CD8-positive, alpha-beta memory T cell (primary cell): ENCODE data around the gene C1QTNF8. TPM values are rescaled to one million over a fixed set of nuclear protein-coding genes. Genes with fewer than 3 reads are reported as not detected.

Experiments
- CTCF ChIA-PET: fragments of 350-600 bp; sonication (Branson Sonifier 250); formaldehyde crosslinking; loops from one replicate; lab custom pipeline; 2021; ENCODE audit warnings: antibody characterized with exemption; lab: Charles Lee
- POLR2A ChIA-PET: fragments of 350-600 bp; sonication (Branson Sonifier 250); formaldehyde crosslinking; loops from one replicate; lab custom pipeline; 2021; ENCODE audit warnings: antibody characterized with exemption; lab: Charles Lee
- DNase-seq, 5 donors: peaks; one replicate each; pipeline versions ENCODE4 v3.0.0 to v3.0.0-alpha.2; 2020 to 2022; ENCODE audit warnings: mixed read lengths in 1 of 5
- H3K27ac ChIP-seq: one replicate; pipeline ENCODE4 v1.7.0; 2013; ENCODE audit warnings: low read depth, mild to moderate bottlenecking, low read length, moderate library complexity
- H3K27me3 ChIP-seq: 2 replicates; pipeline ENCODE4 v1.7.0; 2013; ENCODE audit warnings: low read length, mild to moderate bottlenecking; ENCODE audit not compliant: insufficient read depth, poor library complexity, severe bottlenecking
- H3K36me3 ChIP-seq: 2 replicates; pipeline ENCODE4 v1.7.0; 2013; ENCODE audit warnings: mild to moderate bottlenecking, low read length, moderate library complexity; ENCODE audit not compliant: insufficient read depth
- H3K4me1 ChIP-seq: 2 replicates; pipeline ENCODE4 v1.7.0; 2013; ENCODE audit warnings: mild to moderate bottlenecking, low read length, moderate library complexity; ENCODE audit not compliant: insufficient read depth
- H3K4me3 ChIP-seq: 2 replicates; pipeline ENCODE4 v1.7.0; 2013; ENCODE audit warnings: mild to moderate bottlenecking, low read length
- H3K9me3 ChIP-seq: 2 replicates; pipeline ENCODE4 v1.7.0; 2013; ENCODE audit warnings: mild to moderate bottlenecking, low read length
- H3K27ac Mint-ChIP-seq, 8 donors: one replicate each; pipeline ENCODE4 v1.8.0; 2020 to 2021; ENCODE audit warnings: mixed read lengths in 8 of 8, mild to moderate bottlenecking in 6 of 8, inconsistent platforms in 3 of 8, moderate library complexity in 3 of 8
- H3K27me3 Mint-ChIP-seq, 2 donors: one replicate each; pipeline ENCODE4 v1.8.0; 2020 to 2021; ENCODE audit warnings: mixed read lengths in 2 of 2, mild to moderate bottlenecking in 1 of 2, moderate library complexity in 1 of 2
- H3K36me3 Mint-ChIP-seq, 3 donors: one replicate each; pipeline ENCODE4 v1.8.0; 2020 to 2021; ENCODE audit warnings: mixed read lengths in 3 of 3, inconsistent platforms in 1 of 3, mild to moderate bottlenecking in 1 of 3
- H3K4me1 Mint-ChIP-seq, 3 donors: one replicate each; pipeline ENCODE4 v1.8.0; 2020 to 2021; ENCODE audit warnings: mixed read lengths in 3 of 3, inconsistent platforms in 1 of 3, mild to moderate bottlenecking in 1 of 3
- H3K4me3 Mint-ChIP-seq, 7 donors: one replicate each; pipeline ENCODE4 v1.8.0; 2020 to 2021; ENCODE audit warnings: mixed read lengths in 7 of 7, mild to moderate bottlenecking in 6 of 7, moderate library complexity in 4 of 7, inconsistent platforms in 2 of 7
- H3K9me3 Mint-ChIP-seq, 5 donors: one replicate each; pipeline ENCODE4 v1.8.0; 2020 to 2022; ENCODE audit warnings: mixed read lengths in 5 of 5, mild to moderate bottlenecking in 3 of 5, moderate library complexity in 2 of 5, inconsistent platforms in 1 of 5
- polyA plus RNA-seq: library from polyadenylated mRNA; unstranded; fragments of 300-500 nt; fragmentation: Illumina TruSeq; gene quantifications from one replicate; pipeline ENCODE4 v1.2.3, GENCODE V29; 2021
- total RNA-seq, 2 experiments: library from RNA; stranded (reverse); gene quantifications; one replicate each; pipeline ENCODE4 v1.2.3, GENCODE V29; 2021

The C1QTNF8 gene
- total and polyA plus RNA-seq, 3 experiments from 2014 or later: not detected

DNA sequence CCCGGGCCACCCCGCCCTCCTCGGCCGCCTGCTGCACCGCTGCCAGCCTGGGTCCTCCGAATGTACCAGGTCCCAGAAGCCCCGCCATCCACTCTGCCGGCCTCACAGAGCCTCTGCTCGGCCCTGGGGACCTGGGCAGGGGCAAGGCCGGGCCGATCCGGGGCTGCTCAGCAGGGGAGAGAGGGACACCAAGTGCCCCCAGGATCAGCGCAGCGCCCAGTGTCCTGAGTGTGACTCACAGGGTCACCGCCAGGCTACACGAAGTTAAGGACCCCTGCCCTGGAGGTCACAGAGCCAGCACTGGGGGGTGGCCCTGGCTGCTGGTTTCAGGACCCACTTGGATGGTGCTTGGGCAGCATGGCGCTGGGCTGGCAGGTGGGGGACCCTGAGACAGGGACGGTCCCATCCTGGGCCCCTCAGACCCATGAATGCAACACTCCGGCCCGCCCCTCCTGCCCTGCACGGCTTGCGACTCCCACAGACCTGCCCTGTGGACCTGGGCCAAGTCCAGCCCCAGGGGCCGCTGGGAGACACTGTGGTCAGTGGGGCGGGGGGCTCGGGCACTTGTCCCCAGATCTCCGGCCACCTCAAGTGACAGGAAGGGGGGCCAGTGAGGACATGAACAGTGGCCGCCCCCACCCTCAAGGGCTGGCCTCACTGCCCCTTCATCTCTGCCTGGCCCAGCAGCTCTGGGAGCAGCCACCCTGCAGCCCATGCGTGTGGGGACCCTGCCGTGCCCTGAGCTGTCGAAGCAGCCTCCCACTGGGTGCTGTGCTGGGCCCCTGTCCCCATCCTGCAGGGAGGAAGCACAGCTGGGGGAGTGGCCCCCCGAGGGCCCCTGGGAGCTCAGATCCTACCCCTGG, 46.7 kb downstream of the C1QTNF8 start:
- no peak overlapping the region for H3K27ac Mint-ChIP-seq
- H3K4me3 Mint-ChIP-seq: no peak overlapping the region
- CTCF ChIA-PET: interaction anchor here (2.5 kb wide), 1 partner anchor 8 kb away, joined by 9 read pairs; no protein-coding TSS in a partner anchor

DNA sequence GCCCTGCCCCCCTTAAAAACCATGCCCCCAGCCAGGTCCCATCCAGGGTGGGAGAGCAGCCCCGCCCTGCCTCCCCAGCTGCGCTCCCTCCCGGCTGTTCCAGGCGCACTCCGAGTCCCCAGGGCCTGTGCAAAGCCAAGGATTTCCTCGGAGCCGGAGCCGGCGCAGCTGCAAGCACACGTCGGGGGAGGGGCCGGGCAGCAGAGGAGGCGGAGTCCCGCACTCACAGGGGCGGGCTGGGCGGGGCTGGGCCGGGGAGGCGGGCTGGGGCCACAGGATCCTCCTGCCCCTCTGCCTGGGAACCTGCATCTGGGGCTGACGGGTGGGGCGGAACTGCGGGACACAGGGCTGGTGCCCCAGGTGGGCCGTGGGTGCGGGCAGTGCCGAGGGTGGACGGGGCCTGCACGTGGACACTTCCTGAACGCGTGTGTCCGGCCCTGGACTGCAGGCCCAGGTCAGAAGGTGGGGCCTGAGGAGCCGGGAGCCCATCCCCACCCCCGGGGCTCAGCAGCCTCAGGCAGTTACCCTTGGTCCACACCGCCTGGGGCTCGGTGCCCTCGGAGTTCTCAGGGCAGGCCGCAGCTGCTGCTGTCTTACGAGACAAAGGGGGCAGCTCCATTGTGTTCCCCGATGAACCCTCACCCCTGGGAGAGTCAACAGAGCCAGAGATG, 47.5 kb downstream of the C1QTNF8 start:
- Histone ChIP-seq H3K4me3 (no peak overlapping the region), H3K36me3 (no peaks in the 10 kb centered on the region), H3K27me3 (no peaks in the 10 kb centered on the region), H3K27ac (no peak overlapping the region), H3K9me3 (no peaks in the 10 kb centered on the region), H3K4me1 (no peaks in the 10 kb centered on the region)
- Mint-ChIP-seq H3K4me1 (no peaks in the 10 kb centered on the region), H3K36me3 (no peaks in the 10 kb centered on the region), H3K9me3 (no peaks in the 10 kb centered on the region), H3K4me3 (no peak overlapping the region), H3K27me3 (peaks cover 0 to 3% of the 10 kb centered on the region in 2 donors), H3K27ac (no peak overlapping the region)
- ChIA-PET CTCF (interaction anchor here (2.5 kb wide), 1 partner anchor 9 kb away, joined by 9 read pairs; no protein-coding TSS in a partner anchor), POLR2A (no interaction called here)
- DNase-seq: no peak

More for the DNA sequence above, 46.7 kb downstream of the C1QTNF8 start:
- Histone ChIP-seq H3K27ac (no peak overlapping the region), H3K4me1 (no peaks in the 10 kb centered on the region), H3K27me3 (no peaks in the 10 kb centered on the region), H3K9me3 (no peaks in the 10 kb centered on the region), H3K4me3 (no peak overlapping the region), H3K36me3 (no peaks in the 10 kb centered on the region)
- no peak for DNase-seq
- Mint-ChIP-seq H3K36me3 (no peaks in the 10 kb centered on the region), H3K4me1 (no peaks in the 10 kb centered on the region), H3K9me3 (no peaks in the 10 kb centered on the region), H3K27me3 (peaks cover under 1 to 3% of the 10 kb centered on the region in 2 donors)
- POLR2A ChIA-PET: no interaction called here

DNA sequence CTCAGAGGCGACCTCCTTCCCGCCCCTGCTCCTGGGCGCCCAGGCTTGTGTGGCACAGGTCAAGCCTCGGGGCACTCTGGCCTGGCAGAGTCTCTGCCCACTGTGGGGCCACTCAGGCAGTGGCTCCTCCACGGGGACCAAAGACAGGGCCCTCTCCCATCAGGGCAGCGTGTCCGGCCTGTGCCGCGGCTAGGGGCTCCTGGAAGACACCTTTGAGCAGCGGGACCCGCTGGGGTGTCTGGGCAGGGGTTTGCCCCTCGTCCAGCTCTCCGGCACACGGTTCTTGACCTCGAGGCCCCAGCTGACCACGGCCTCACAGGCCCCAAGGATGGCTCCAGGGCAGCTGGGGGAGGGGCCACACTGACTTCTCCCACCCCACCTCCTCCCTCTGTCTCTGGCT, 48.2 kb downstream of the C1QTNF8 start:
- Histone ChIP-seq H3K9me3 (no peaks in the 10 kb centered on the region), H3K4me1 (no peaks in the 10 kb centered on the region), H3K27me3 (no peaks in the 10 kb centered on the region), H3K27ac (no peak overlapping the region), H3K4me3 (no peak overlapping the region), H3K36me3 (no peaks in the 10 kb centered on the region)
- Mint-ChIP-seq H3K27me3 (peaks cover 0 to 3% of the 10 kb centered on the region in 2 donors), H3K4me3 (no peak overlapping the region), H3K36me3 (no peaks in the 10 kb centered on the region), H3K27ac (no peak overlapping the region), H3K4me1 (no peaks in the 10 kb centered on the region), H3K9me3 (no peaks in the 10 kb centered on the region)
- ChIA-PET CTCF (interaction anchor here (2.5 kb wide), 1 partner anchor 9 kb away, joined by 9 read pairs; no protein-coding TSS in a partner anchor), POLR2A (no interaction called here)
- no peak for DNase-seq

DNA sequence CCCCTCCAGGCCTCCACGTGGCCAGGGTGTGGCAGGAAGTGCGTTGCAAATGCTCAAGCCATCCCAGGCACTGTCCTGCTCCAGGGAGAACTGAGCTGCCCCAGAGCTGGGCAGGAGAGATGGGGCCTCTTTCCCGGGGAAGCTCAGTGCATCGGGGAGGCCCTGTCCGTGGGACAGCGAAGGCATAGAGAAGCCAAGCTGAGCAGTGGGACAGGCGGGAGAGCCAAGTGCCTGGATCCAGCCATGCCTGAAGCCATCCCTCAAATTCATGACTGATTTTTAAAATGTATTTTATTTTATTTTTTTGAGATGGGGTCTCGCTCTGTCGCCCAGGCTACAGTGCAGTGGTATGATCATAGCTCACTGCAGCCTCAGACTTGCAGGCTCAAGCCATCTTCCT, 48.9 kb downstream of the C1QTNF8 start:
- Mint-ChIP-seq H3K9me3 (peaks cover 0 to 2% (median 0%) of the 10 kb centered on the region in 5 donors), H3K27me3 (peaks cover 0 to 6% of the 10 kb centered on the region in 2 donors)
- CTCF ChIA-PET: interaction anchor here (2.5 kb wide), 1 partner anchor 10 kb away, joined by 9 read pairs; no protein-coding TSS in a partner anchor

DNA sequence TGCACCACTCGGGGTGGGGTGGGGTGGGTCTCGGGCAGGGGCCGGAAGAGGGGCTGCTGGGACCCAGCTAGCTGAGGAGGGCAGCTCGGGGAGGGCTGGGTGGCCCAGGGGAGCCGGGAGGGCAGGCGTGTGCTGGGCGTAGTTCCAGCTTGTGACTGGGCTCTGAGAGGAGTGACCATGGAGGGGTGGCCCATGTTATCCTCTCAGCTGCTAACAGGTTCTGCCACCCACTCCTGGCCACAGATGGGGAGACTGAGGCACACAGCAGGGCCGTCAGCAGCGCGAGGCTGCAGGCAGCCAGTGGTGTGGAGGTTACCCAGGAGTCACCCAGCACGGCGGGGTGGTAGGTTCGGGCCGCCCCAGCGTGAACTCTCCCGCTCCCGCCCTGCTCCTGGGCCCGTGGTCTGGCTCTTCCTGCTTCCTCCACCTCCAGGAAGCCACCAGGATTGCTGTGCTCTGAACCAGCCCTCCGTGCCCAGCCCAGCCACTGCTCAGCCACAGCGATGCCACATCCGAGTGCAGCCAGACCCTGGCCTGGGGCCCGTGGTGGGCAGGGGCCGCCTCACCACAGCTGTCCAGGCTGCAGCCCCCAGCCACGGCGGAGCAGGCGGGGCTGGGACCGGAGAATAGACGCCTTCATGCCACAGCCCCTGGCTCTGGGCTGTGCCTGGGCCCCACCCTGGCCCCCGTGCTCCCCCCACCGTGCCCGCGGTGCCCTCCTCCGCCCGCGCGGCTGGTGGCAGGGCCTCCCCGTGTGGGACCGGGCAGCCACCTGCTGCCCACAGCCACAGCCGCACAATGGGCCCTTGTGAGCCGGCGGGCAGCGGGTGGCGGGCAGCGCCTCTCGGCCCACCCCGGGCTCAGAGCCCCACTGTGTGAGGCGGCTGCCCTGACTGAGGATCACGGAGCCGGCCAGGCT, 49.8 kb downstream of the C1QTNF8 start:
- H3K4me3 Mint-ChIP-seq: no peak overlapping the region
- peaks cover 2 to 11% of the 10 kb centered on the region in 2 donors for H3K27me3 Mint-ChIP-seq
- Histone ChIP-seq H3K4me1 (no peaks in the 10 kb centered on the region), H3K9me3 (no peaks in the 10 kb centered on the region), H3K27me3 (no peaks in the 10 kb centered on the region), H3K4me3 (no peak overlapping the region), H3K27ac (no peak overlapping the region), H3K36me3 (no peaks in the 10 kb centered on the region)
- CTCF ChIA-PET: no interaction called here
- POLR2A ChIA-PET: no interaction called here
- no peaks in the 10 kb centered on the region for H3K36me3 Mint-ChIP-seq
- no peak overlapping the region for H3K27ac Mint-ChIP-seq
- no peak for DNase-seq
- peaks cover 0 to 3% (median 0%) of the 10 kb centered on the region in 5 donors for H3K9me3 Mint-ChIP-seq
- peaks cover 0 to 1% (median 0%) of the 10 kb centered on the region in 3 donors for H3K4me1 Mint-ChIP-seq

More for the DNA sequence above, 48.9 kb downstream of the C1QTNF8 start:
- Mint-ChIP-seq H3K4me3 (no peak overlapping the region), H3K4me1 (no peaks in the 10 kb centered on the region), H3K36me3 (no peaks in the 10 kb centered on the region), H3K27ac (no peak overlapping the region)
- H3K9me3 ChIP-seq: no peaks in the 10 kb centered on the region
- no peak for DNase-seq
- no peaks in the 10 kb centered on the region for H3K36me3 ChIP-seq
- H3K4me3 ChIP-seq: no peak overlapping the region
- no peaks in the 10 kb centered on the region for H3K27me3 ChIP-seq
- H3K4me1 ChIP-seq: no peaks in the 10 kb centered on the region
- POLR2A ChIA-PET: no interaction called here
- no peak overlapping the region for H3K27ac ChIP-seq

DNA sequence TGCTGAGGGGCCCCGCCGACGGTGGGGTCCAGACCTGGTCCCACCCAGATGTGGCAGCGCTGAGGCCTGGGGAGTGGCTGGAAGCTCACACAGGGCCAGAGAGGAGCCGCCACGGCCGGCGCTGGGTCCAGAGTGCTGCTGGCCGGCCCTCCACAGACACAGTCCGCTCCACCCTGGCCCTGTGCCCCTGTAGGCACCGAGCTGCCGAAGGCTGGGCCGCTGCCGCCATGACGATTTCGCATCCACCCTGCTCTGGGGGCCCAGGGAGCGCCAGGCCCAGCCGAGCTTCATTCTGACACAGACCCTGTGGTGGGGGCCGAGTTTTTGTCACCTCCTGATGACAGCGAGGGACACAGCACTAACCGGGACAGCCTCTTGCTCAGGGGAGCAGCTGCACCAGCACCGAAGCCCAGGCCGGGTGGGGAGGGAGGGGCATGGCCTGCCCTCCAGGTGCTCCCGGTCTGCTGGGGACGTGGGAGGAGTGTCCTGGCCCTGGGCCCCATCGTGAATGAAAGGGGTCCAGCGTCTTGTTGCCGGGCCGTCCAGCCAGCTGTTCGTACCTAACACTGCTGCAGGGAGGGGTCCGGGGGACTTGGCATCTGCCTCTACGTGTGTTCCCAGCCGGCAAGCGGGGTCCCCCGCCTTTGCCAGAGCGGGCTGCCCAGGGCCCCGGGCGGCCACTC, 50.6 kb downstream of the C1QTNF8 start:
- peaks cover 0 to 1% (median 0%) of the 10 kb centered on the region in 3 donors for H3K4me1 Mint-ChIP-seq
- no peaks in the 10 kb centered on the region for H3K36me3 Mint-ChIP-seq
- CTCF ChIA-PET: no interaction called here
- H3K27me3 Mint-ChIP-seq: peaks cover 2 to 9% of the 10 kb centered on the region in 2 donors
- Histone ChIP-seq H3K4me3 (no peak overlapping the region), H3K4me1 (no peaks in the 10 kb centered on the region), H3K27ac (no peak overlapping the region), H3K9me3 (no peaks in the 10 kb centered on the region), H3K36me3 (no peaks in the 10 kb centered on the region), H3K27me3 (no peaks in the 10 kb centered on the region)
- H3K9me3 Mint-ChIP-seq: peaks cover 0 to 3% (median 0%) of the 10 kb centered on the region in 5 donors
- no peak overlapping the region for H3K4me3 Mint-ChIP-seq
- POLR2A ChIA-PET: no interaction called here
- DNase-seq: no peak
- H3K27ac Mint-ChIP-seq: no peak overlapping the region
